ENCODE measurements around the gene LRRC34.

LRRC34 gene

DNA sequence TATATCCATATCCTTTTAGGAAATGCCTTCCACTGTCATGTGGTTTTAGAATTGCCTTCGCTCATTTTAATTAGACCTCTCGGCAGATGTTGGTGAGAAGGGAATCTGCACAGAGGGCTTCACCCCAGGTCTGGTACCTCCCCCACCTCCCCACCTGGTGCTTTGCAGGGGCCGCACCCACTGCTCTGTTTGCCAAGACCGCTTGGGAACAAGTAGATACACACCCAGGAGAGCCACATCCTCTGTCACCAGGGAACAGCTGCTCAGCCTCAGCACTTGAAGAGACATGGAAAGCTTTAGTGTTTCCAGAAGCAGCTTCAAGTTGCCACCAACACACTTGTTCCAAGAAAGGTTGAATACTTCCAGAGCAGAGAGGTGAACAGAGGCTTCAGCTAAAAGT lies 35.2 kb upstream of the LRRC34 start:
- in situ Hi-C loops (cut with HindIII; ENCODE audit: low sequenced_read_pairs), result no loop called here
- TF ChIP-seq, protein P1, sequence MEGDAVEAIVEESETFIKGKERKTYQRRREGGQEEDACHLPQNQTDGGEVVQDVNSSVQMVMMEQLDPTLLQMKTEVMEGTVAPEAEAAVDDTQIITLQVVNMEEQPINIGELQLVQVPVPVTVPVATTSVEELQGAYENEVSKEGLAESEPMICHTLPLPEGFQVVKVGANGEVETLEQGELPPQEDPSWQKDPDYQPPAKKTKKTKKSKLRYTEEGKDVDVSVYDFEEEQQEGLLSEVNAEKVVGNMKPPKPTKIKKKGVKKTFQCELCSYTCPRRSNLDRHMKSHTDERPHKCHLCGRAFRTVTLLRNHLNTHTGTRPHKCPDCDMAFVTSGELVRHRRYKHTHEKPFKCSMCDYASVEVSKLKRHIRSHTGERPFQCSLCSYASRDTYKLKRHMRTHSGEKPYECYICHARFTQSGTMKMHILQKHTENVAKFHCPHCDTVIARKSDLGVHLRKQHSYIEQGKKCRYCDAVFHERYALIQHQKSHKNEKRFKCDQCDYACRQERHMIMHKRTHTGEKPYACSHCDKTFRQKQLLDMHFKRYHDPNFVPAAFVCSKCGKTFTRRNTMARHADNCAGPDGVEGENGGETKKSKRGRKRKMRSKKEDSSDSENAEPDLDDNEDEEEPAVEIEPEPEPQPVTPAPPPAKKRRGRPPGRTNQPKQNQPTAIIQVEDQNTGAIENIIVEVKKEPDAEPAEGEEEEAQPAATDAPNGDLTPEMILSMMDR (IDR thresholded peaks at IDR 0.05; ENCODE audit: low read depth, low read length, missing control alignments), result no peak
- no peak overlapping the region for H3K4me3 ChIP-seq (ENCODE audit: low read depth, low read length)
- no peak for DNase-seq (ENCODE audit: low read depth)

DNA sequence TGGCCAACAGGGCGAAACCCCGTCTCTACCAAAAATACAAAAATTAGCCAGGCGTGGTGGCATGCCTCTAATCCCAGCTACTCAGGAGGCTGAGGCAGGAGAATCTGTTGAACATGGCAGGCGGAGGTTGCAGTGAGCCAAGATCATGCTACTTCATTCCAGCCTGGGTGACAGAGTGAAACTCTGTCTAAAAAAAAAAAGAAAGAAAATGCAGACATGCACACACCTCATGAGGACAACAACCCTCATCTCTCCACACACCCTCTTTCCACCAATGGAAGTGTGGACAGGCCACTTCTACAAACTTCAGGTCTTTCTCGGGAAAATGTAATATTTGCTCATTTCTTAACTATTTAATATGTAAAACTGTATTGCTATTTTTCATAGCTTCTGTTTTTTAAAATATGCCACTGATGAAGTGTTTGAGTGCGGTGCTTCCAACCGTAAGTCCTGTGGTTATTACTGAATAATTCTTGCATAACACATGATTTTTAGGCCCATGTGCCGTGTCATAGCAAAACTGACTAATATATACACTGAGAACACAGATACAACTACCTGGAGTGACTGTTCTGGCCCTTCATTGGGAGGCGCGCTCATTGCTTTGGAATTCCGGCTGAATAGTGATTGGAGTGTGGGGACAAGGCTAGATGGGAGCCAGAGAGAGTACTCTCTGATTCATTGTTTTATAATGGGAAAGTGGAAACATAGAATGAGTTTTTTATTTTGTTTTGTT lies 33.9 kb upstream of the LRRC34 start:
- in situ Hi-C loops (cut with HindIII; ENCODE audit: low sequenced_read_pairs), result no loop called here
- TF ChIP-seq, protein P1 (IDR thresholded peaks at IDR 0.05; ENCODE audit: low read depth, low read length, missing control alignments), result no peak
- DNase-seq (ENCODE audit: low read depth), result peak; percentile 81

DNA sequence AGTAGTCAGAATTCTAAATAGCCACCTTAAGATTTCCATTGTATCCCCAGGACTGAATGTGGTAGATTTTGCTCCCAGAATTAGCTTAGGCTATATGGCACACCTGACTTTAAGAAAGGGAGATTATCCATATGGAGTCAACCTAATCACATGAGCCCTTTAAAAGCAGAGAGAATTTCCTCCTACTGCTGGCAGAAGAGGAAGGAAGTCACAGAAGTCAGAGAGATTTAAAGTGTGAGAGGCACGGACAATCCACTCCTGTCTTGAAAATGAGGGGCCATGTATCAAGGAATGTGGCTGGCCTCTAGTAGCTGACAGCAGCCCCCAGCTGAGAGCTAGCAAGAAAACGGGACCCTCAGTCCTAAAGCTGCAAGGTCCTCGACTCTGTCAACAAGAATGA lies 30.3 kb upstream of the LRRC34 start:
- in situ Hi-C loops (cut with HindIII; ENCODE audit: low sequenced_read_pairs), result loop anchor here (5.0 kb wide), 1 partner anchor 69 kb away; the partner anchor contains the start of gene SAMD7
- TF ChIP-seq, protein P1 (IDR thresholded peaks at IDR 0.05; ENCODE audit: low read depth, low read length, missing control alignments), result no peak
- no peak for DNase-seq (ENCODE audit: low read depth)
- no peak overlapping the region for H3K4me3 ChIP-seq (ENCODE audit: low read depth, low read length)

More for the DNA sequence above, 33.9 kb upstream of the LRRC34 start:
- no peak overlapping the region for H3K4me3 ChIP-seq (ENCODE audit: low read depth, low read length)

DNA sequence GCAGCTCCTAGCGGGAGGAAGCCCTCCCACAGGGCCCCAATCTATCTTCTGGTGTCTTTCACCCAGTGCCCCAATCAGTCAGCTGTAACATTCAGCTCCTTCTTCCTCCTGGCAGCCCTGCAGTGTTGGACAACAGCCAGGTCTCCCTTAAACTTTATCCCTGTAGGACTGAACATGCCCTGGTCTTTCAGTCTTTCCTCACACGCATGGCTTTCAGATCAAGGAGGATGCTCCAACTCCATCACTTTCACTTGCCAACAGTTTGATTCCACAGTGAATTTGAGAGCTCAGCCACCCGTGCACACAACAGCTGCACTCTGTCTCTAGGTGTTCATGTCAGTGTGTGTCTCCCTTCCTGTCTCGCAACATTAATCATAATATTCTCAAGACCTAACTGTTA lies 28.5 kb upstream of the LRRC34 start:
- TF ChIP-seq, protein P1 (IDR thresholded peaks at IDR 0.05; ENCODE audit: low read depth, low read length, missing control alignments), result no peak
- in situ Hi-C loops (cut with HindIII; ENCODE audit: low sequenced_read_pairs), result loop anchor here (5.0 kb wide), 1 partner anchor 71 kb away; the partner anchor contains the start of gene SAMD7
- DNase-seq (ENCODE audit: low read depth), result no peak
- H3K4me3 ChIP-seq (ENCODE audit: low read depth, low read length), result no peak overlapping the region

DNA sequence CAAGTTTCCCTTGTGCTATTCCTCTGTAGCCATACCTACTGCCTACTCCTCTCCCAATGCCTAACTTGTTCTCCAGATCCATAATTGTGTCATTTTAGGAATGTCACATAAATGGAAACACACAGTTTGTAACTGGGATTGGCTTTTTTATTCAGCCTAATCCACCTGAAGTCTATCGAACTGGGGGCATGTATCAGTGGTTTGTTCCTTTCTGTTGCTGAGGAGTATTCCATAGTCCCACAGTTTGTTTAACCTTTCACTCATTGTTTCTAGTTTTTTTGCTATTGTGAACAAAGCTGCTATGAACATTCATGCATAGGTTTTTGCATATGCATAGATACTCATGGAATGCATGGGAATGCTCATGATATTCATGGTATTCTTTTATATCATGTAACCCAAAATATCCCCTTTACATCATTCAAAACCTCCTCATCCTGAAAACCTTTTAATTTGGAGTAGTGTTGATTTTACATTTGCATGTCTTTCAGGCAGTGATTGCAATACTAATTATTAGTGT lies 25.9 kb upstream of the LRRC34 start:
- in situ Hi-C loops (cut with HindIII; ENCODE audit: low sequenced_read_pairs), result no loop called here

DNA sequence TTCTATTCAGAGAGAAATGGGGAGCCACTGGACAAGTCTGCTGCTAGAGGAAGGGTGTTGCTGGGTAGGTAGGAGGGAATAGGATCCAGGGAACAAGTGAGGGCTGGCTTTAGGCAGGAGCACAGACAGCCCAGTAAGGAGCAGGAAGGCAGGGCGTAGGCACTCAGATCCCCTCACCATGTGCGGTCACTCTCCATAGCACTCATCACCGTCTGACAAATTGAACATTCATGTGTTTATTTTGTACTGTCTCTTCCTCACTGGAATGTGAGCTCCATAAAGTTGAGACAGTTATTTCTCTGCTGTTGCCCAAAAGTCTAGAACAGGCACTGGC lies 24.2 kb upstream of the LRRC34 start:
- in situ Hi-C loops (cut with HindIII; ENCODE audit: low sequenced_read_pairs), result no loop called here
- TF ChIP-seq, protein P1 (IDR thresholded peaks at IDR 0.05; ENCODE audit: low read depth, low read length, missing control alignments), result no peak
- no peak for DNase-seq (ENCODE audit: low read depth)
- H3K4me3 ChIP-seq (ENCODE audit: low read depth, low read length), result no peak overlapping the region

More for the DNA sequence above, 25.9 kb upstream of the LRRC34 start:
- TF ChIP-seq, protein P1 (IDR thresholded peaks at IDR 0.05; ENCODE audit: low read depth, low read length, missing control alignments), result no peak
- no peak overlapping the region for H3K4me3 ChIP-seq (ENCODE audit: low read depth, low read length)
- DNase-seq (ENCODE audit: low read depth), result no peak
